HG03432 (cell line): ENCODE data around the gene RPL10.
A peak's percentile ranks its signal among the peaks of the same experiment; 100 is the strongest.

ENCODE experiments used
- ATAC-seq: cut with Tn5 transposase; IDR thresholded peaks from one replicate; pipeline ENCODE4 v1.9.1; 2021; ENCODE audit warnings: mild to moderate bottlenecking, moderate library complexity; ENCODE audit not compliant: unreplicated experiment

Gene RPL10

GRCh38 chrX:154428176-154429171 is 30.3 kb downstream of the RPL10 start, which contains the start of gene ATP6AP1:
Gene ATP6AP1 (plus strand): TSS chrX:154428677. CDS start chrX:154428693, 16 bp downstream.
- ATAC-seq, result peak; percentile 99

GRCh38 chrX:154429711-154430110 is 31.5 kb downstream of the RPL10 start:
- ATAC-seq, result no peak

- ATAC-seq, result no peak
Observed at GRCh38 chrX:154430479-154430878, 32.3 kb downstream of the RPL10 start.

GRCh38 chrX:154430916-154431315 is 32.7 kb downstream of the RPL10 start:
- ATAC-seq, result no peak

- no peak for ATAC-seq
Observed at GRCh38 chrX:154431341-154431740, 33.2 kb downstream of the RPL10 start.

- ATAC-seq, result no peak
Observed at GRCh38 chrX:154432210-154432609, 34.0 kb downstream of the RPL10 start.

GRCh38 chrX:154433605-154434004 is 35.4 kb downstream of the RPL10 start:
- no peak for ATAC-seq

- ATAC-seq, result no peak
Observed at GRCh38 chrX:154434394-154435168, 36.4 kb downstream of the RPL10 start.

- no peak for ATAC-seq
Observed at GRCh38 chrX:154435171-154435733, 37.1 kb downstream of the RPL10 start.

- peak; percentile 54 for ATAC-seq
Observed at GRCh38 chrX:154436374-154436982, 38.3 kb downstream of the RPL10 start.

GRCh38 chrX:154436983-154437752 is 39.0 kb downstream of the RPL10 start, which contains the start of gene GDI1:
Gene GDI1 (plus strand): TSS chrX:154437154. CDS start chrX:154437255, 101 bp downstream.
- ATAC-seq, result peak; percentile 48

GRCh38 chrX:154437971-154438893 is 40.1 kb downstream of the RPL10 start:
- no peak for ATAC-seq

GRCh38 chrX:154439841-154440240 is 41.7 kb downstream of the RPL10 start:
- ATAC-seq, result no peak

GRCh38 chrX:154440623-154441357 is 42.6 kb downstream of the RPL10 start:
- no peak for ATAC-seq

GRCh38 chrX:154441564-154441963 is 43.4 kb downstream of the RPL10 start:
- ATAC-seq, result no peak

GRCh38 chrX:154441984-154442707 is 44.0 kb downstream of the RPL10 start:
- ATAC-seq, result no peak

GRCh38 chrX:154443479-154443910 is 45.3 kb downstream of the RPL10 start:
- ATAC-seq, result no peak
